ENCODE results near the gene PCED1B. TPM values are rescaled to one million over a fixed set of nuclear protein-coding genes. Genes with fewer than 3 reads are reported as not detected.

PCED1B gene
- total and polyA plus RNA-seq, 9 donors = 0.22 to 0.94 (median 0.53) TPM

DNA sequence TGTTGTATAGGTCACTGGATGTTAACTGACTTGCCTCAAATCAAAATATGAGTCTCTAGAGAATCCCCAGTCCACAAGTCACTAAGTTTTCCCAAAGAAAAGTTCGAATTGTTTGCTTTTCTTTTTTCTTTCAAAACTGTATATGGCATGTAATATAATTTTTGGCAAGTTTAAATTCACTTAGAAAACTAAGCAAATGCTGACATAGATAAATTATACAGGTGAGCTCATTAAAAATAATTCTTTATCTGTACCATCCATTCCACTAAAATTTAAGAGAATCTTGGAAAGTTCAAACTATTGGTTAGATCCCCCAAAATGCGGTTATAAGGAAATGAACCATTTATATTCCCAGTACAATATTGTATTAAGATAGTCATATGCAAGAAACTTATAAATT is 145.9 kb downstream of the PCED1B start:
- H3K27ac ChIP-seq (ENCODE audit: low read length) = no peak overlapping the region
- H3K4me3 ChIP-seq (ENCODE audit: low read length) = no peak overlapping the region
- no peaks in the 10 kb centered on the region for H3K9me3 ChIP-seq (replicated peaks; ENCODE audit: control insufficient read depth, low read depth, low read length)
- no peaks in the 10 kb centered on the region for H3K36me3 ChIP-seq (ENCODE audit: control insufficient read depth, insufficient read depth, low read length)
- no CpG with 5 or more reads among the region's 2 CpGs for WGBS (ENCODE audit: insufficient coverage)
- no peak for DNase-seq
- no peaks in the 10 kb centered on the region for H3K27me3 ChIP-seq (ENCODE audit: control insufficient read depth, insufficient read depth, low read length)
- H3K4me1 ChIP-seq (ENCODE audit: control insufficient read depth, insufficient read depth, low read length) = peaks cover 6% of the 10 kb centered on the region

DNA sequence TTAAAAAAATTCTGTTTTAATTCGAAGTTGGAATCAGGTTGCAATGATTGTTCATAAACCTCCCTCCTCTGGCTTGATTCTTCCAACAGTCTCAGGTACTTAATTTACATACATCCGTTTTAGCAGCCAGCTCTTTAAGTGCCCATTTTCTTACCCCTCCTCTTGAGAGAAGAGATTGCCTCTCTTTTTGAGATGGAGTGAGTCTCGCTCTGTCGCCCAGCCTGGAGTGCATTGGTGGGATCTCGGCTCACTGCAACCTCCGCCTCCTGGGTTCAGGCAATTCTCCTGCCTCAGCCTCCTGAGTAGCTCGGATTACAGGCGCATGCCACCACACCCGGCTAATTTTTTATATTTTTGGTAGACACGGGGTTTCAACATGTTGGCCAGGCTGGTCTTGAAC is 146.8 kb downstream of the PCED1B start:
- H3K4me3 ChIP-seq (ENCODE audit: low read length) = no peak overlapping the region
- H3K27ac ChIP-seq (ENCODE audit: low read length) = no peak overlapping the region
- no peaks in the 10 kb centered on the region for H3K27me3 ChIP-seq (ENCODE audit: control insufficient read depth, insufficient read depth, low read length)
- no peak for DNase-seq
- H3K4me1 ChIP-seq (ENCODE audit: control insufficient read depth, insufficient read depth, low read length) = peaks cover 6% of the 10 kb centered on the region
- 86% methylated on average over 5 of the region's 10 CpGs for WGBS (ENCODE audit: insufficient coverage)
- H3K36me3 ChIP-seq (ENCODE audit: control insufficient read depth, insufficient read depth, low read length) = no peaks in the 10 kb centered on the region
- no peaks in the 10 kb centered on the region for H3K9me3 ChIP-seq (replicated peaks; ENCODE audit: control insufficient read depth, low read depth, low read length)

DNA sequence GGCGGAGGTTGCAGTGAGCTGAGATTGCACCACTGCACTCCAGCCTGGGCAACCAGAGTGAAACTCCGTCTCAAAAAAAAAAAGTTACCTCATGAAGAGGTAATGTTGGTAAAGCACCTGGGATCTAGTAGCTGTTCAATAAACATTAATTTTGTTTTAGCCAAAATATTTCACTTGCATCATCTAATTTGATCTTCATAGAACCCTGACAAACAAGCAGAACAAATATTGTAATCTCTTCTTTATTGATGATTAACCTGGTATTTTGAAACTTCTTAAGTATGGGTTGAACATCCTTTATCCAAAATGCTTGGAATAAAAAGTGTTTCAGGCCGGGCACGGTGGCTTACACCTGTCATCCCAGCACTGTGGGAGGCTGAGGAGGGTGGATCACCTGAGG is 149.4 kb downstream of the PCED1B start:
- DNase-seq = no peak
- no peaks in the 10 kb centered on the region for H3K36me3 ChIP-seq (ENCODE audit: control insufficient read depth, insufficient read depth, low read length)
- no peak overlapping the region for H3K27ac ChIP-seq (ENCODE audit: low read length)
- no peaks in the 10 kb centered on the region for H3K9me3 ChIP-seq (replicated peaks; ENCODE audit: control insufficient read depth, low read depth, low read length)
- peaks cover 2% of the 10 kb centered on the region for H3K4me1 ChIP-seq (ENCODE audit: control insufficient read depth, insufficient read depth, low read length)
- H3K27me3 ChIP-seq (ENCODE audit: control insufficient read depth, insufficient read depth, low read length) = no peaks in the 10 kb centered on the region
- no peak overlapping the region for H3K4me3 ChIP-seq (ENCODE audit: low read length)
- WGBS (ENCODE audit: insufficient coverage) = 90% methylated on average over 2 of the region's 4 CpGs

DNA sequence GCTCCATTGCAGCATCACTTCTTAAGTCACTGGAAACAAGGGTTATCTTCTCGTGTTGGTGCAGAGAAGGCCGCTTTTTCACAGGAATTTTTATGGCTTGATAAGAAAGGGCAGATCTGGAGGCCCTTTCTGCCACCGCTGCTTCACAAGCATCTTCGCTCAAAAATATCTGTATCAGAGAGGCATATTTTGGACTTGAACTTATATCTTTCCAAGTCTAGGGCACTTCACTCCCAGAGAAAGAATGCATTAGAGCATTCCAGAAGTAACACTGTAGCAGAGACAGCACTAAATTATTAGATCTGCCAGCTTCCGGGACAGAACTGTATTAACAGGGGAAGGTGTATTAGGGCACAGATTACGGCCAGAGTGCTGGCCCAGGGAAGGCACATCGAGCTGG is 152.0 kb downstream of the PCED1B start:
- no peaks in the 10 kb centered on the region for H3K9me3 ChIP-seq (replicated peaks; ENCODE audit: control insufficient read depth, low read depth, low read length)
- no peaks in the 10 kb centered on the region for H3K4me1 ChIP-seq (ENCODE audit: control insufficient read depth, insufficient read depth, low read length)
- H3K27me3 ChIP-seq (ENCODE audit: control insufficient read depth, insufficient read depth, low read length) = no peaks in the 10 kb centered on the region
- DNase-seq = no peak
- H3K27ac ChIP-seq (ENCODE audit: low read length) = no peak overlapping the region
- WGBS (ENCODE audit: insufficient coverage) = no CpG with 5 or more reads among the region's 7 CpGs
- no peak overlapping the region for H3K4me3 ChIP-seq (ENCODE audit: low read length)
- no peaks in the 10 kb centered on the region for H3K36me3 ChIP-seq (ENCODE audit: control insufficient read depth, insufficient read depth, low read length)

DNA sequence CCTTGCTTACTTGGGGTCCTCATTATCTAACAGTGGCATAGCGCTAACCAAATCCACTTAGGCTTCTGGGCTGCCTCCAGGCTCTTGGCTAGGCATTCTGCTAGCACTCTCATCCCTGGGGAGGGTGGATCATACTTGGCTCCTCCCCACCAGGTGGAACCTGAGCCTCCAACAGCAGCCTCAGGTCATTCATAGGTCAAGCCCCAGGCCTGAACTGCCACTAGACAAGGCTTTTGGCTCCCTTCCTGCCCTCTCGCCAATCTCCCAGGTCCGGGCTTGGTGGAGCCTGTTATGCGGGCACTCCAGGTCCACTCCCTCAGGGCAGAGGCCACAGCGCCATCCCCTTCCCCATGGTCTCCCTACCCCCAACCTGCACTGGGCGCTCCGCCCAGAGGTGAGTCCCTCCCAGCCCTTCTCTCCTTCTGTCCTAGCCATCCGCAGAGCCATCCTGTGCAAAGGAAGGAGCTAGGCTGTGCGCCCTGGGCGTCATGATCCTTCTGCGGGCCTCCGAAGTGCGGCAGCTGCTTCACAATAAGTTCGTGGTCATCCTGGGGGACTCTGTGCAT is 155.2 kb downstream of the PCED1B start:
- no peaks in the 10 kb centered on the region for H3K36me3 ChIP-seq (ENCODE audit: control insufficient read depth, insufficient read depth, low read length)
- no peak overlapping the region for H3K4me3 ChIP-seq (ENCODE audit: low read length)
- DNase-seq = no peak
- H3K27ac ChIP-seq (ENCODE audit: low read length) = no peak overlapping the region
- 91% methylated on average over 13 of the region's 14 CpGs for WGBS (ENCODE audit: insufficient coverage)
- no peaks in the 10 kb centered on the region for H3K4me1 ChIP-seq (ENCODE audit: control insufficient read depth, insufficient read depth, low read length)
- H3K9me3 ChIP-seq (replicated peaks; ENCODE audit: control insufficient read depth, low read depth, low read length) = no peaks in the 10 kb centered on the region
- no peaks in the 10 kb centered on the region for H3K27me3 ChIP-seq (ENCODE audit: control insufficient read depth, insufficient read depth, low read length)

DNA sequence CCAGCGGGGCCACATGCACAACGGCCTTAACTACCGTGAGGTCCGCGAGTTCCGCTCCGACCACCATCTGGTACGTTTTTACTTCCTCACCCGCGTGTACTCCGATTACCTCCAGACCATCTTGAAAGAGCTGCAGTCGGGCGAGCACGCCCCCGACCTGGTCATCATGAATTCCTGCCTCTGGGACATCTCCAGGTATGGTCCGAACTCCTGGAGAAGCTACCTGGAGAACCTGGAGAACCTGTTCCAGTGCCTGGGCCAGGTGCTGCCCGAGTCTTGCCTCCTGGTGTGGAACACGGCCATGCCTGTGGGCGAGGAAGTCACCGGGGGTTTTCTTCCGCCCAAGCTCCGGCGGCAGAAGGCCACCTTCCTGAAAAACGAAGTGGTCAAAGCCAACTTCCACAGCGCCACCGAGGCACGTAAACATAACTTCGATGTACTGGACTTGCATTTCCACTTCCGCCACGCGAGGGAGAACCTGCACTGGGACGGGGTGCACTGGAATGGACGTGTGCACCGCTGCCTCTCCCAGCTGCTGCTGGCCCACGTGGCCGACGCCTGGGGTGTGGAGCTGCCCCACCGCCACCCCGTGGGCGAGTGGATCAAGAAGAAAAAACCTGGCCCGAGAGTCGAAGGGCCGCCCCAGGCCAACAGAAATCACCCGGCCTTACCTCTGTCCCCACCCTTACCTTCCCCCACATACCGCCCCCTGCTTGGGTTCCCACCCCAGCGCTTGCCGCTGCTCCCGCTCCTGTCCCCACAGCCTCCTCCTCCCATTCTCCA is 156.0 kb downstream of the PCED1B start:
- no peaks in the 10 kb centered on the region for H3K9me3 ChIP-seq (replicated peaks; ENCODE audit: control insufficient read depth, low read depth, low read length)
- H3K36me3 ChIP-seq (ENCODE audit: control insufficient read depth, insufficient read depth, low read length) = no peaks in the 10 kb centered on the region
- H3K27me3 ChIP-seq (ENCODE audit: control insufficient read depth, insufficient read depth, low read length) = no peaks in the 10 kb centered on the region
- WGBS (ENCODE audit: insufficient coverage) = 97% methylated on average over 38 of the region's 48 CpGs
- H3K27ac ChIP-seq (ENCODE audit: low read length) = no peak overlapping the region
- DNase-seq = no peak
- H3K4me1 ChIP-seq (ENCODE audit: control insufficient read depth, insufficient read depth, low read length) = no peaks in the 10 kb centered on the region
- H3K4me3 ChIP-seq (ENCODE audit: low read length) = no peak overlapping the region

DNA sequence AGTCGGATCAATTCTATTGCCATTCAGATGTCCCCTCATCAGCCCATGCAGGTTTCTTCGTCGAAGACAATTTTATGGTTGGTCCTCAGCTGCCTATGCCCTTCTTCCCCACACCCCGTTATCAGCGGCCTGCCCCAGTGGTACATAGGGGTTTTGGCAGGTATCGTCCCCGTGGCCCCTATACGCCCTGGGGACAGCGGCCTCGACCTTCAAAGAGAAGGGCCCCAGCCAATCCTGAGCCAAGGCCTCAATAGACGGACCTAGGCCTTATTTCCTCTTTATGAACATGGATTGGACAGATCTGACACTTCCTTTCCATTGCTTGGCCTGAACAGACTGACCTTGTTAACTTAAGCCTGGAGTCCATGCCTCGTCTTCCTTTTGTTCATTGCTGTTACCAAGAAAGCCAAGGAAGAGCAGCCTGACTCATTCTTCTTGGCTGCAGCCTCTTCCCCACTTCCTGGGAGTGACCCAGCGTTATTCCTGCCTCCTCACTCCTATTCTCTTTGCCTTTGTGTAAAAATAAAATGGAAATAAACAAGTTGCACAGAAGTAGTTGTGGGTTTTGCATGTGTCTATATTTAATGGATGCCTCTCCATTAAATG is 156.8 kb downstream of the PCED1B start:
- Histone ChIP-seq H3K27ac (ENCODE audit: low read length) (no peak overlapping the region), H3K9me3 (replicated peaks; ENCODE audit: control insufficient read depth, low read depth, low read length) (no peaks in the 10 kb centered on the region), H3K36me3 (ENCODE audit: control insufficient read depth, insufficient read depth, low read length) (no peaks in the 10 kb centered on the region), H3K4me3 (ENCODE audit: low read length) (no peak overlapping the region), H3K4me1 (ENCODE audit: control insufficient read depth, insufficient read depth, low read length) (no peaks in the 10 kb centered on the region), H3K27me3 (ENCODE audit: control insufficient read depth, insufficient read depth, low read length) (no peaks in the 10 kb centered on the region)
- no peak for DNase-seq
- 87% methylated on average over 7 of the region's 13 CpGs for WGBS (ENCODE audit: insufficient coverage)

DNA sequence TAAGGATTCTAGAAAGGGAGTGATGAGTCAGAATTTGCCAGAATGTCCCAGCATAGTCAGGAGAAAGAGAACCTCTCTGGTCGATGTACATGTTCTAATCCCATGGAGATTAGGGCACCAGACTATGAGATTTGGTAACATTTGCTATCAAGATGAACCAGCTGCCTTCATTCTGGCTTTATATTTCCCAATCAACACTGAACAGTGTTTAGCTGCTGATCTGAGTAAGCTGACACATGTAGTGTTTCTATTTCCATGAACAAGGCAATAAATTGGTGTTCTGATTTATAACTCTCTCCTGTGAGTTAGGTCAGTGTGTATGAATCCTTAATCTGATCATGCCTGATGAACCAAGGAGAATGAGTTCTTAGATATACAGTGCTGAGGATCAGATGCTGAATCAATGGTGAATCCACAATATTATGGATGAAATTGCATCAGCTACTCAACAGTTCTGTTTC is 158.4 kb downstream of the PCED1B start:
- Histone ChIP-seq H3K4me1 (ENCODE audit: control insufficient read depth, insufficient read depth, low read length) (no peaks in the 10 kb centered on the region), H3K27me3 (ENCODE audit: control insufficient read depth, insufficient read depth, low read length) (no peaks in the 10 kb centered on the region), H3K9me3 (replicated peaks; ENCODE audit: control insufficient read depth, low read depth, low read length) (no peaks in the 10 kb centered on the region), H3K27ac (ENCODE audit: low read length) (no peak overlapping the region), H3K4me3 (ENCODE audit: low read length) (no peak overlapping the region), H3K36me3 (ENCODE audit: control insufficient read depth, insufficient read depth, low read length) (no peaks in the 10 kb centered on the region)
- DNase-seq = no peak
- no CpG with 5 or more reads among the region's 1 CpG for WGBS (ENCODE audit: insufficient coverage)

DNA sequence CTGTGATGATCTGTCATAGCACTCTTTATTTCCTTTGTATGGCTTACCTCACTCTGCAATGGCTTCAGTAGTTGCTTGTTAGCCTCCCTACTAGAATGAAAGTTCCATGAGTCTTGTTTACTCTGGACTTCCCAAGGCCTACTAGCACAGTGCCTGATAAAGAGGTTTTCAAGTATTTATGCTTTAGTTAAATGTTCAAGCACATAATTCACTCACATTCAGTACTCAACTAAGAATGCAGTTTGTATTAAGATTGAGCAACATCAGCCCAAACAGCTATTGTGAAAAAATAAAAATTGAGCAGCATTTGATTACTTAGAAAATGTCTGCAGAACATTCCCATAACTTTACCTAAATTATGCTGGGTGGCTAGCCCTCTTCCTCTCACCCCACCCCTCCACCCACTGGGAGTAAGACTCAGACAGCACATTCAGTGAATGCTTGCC is 159.3 kb downstream of the PCED1B start:
- no peaks in the 10 kb centered on the region for H3K9me3 ChIP-seq (replicated peaks; ENCODE audit: control insufficient read depth, low read depth, low read length)
- no peak overlapping the region for H3K27ac ChIP-seq (ENCODE audit: low read length)
- DNase-seq = no peak
- H3K36me3 ChIP-seq (ENCODE audit: control insufficient read depth, insufficient read depth, low read length) = no peaks in the 10 kb centered on the region
- H3K27me3 ChIP-seq (ENCODE audit: control insufficient read depth, insufficient read depth, low read length) = no peaks in the 10 kb centered on the region
- no peaks in the 10 kb centered on the region for H3K4me1 ChIP-seq (ENCODE audit: control insufficient read depth, insufficient read depth, low read length)
- no peak overlapping the region for H3K4me3 ChIP-seq (ENCODE audit: low read length)

DNA sequence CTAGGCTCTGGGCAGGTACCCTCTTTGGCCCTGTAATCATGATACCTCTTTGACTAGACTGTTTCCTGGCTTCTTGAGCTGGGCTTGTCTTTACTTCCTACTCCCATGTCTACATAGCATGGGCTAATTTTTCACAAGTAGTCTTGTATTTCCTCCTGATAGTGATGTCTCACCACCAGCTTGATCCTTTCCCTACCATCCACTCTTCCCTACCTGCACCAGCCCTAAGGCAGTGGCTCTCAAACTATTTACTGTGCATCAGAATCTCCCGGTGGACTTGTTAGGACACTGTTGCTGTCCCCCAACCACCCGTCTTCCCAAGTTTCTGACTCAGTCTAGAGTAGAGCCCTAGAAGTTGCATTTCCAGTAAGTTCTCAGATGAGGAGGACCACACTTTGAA is 163.0 kb downstream of the PCED1B start:
- Histone ChIP-seq H3K4me3 (ENCODE audit: low read length) (no peak overlapping the region), H3K4me1 (ENCODE audit: control insufficient read depth, insufficient read depth, low read length) (no peaks in the 10 kb centered on the region), H3K27me3 (ENCODE audit: control insufficient read depth, insufficient read depth, low read length) (no peaks in the 10 kb centered on the region), H3K9me3 (replicated peaks; ENCODE audit: control insufficient read depth, low read depth, low read length) (no peaks in the 10 kb centered on the region), H3K36me3 (ENCODE audit: control insufficient read depth, insufficient read depth, low read length) (no peaks in the 10 kb centered on the region), H3K27ac (ENCODE audit: low read length) (no peak overlapping the region)
- no peak for DNase-seq
- WGBS (ENCODE audit: insufficient coverage) = 100% methylated on average over 2 of the region's 2 CpGs
